Measurements from ENCODE around the gene TTC4.

TTC4 gene

GRCh38 chr1:54703471-54703870, 12.2 kb upstream of the TTC4 start:
- no peak for DNase-seq (ENCODE audit: low read depth in 2 of 2)

- DNase-seq (ENCODE audit: low read depth in 2 of 2): no peak
Observed at GRCh38 chr1:54705153-54705552, 10.5 kb upstream of the TTC4 start.

GRCh38 chr1:54706419-54706818, 9.2 kb upstream of the TTC4 start:
- DNase-seq (ENCODE audit: low read depth in 2 of 2): no peak

- DNase-seq (ENCODE audit: low read depth in 2 of 2): no peak
Observed at GRCh38 chr1:54708385-54708784, 7.3 kb upstream of the TTC4 start.

- DNase-seq (ENCODE audit: low read depth in 2 of 2): no peak
Observed at GRCh38 chr1:54709547-54710292, 5.9 kb upstream of the TTC4 start.

- no peak for DNase-seq (ENCODE audit: low read depth in 2 of 2)
Observed at GRCh38 chr1:54710434-54710833, 5.2 kb upstream of the TTC4 start.

GRCh38 chr1:54710841-54711240, 4.8 kb upstream of the TTC4 start:
- no peak for DNase-seq (ENCODE audit: low read depth in 2 of 2)

GRCh38 chr1:54711536-54711935, 4.1 kb upstream of the TTC4 start:
- no peak for DNase-seq (ENCODE audit: low read depth in 2 of 2)

GRCh38 chr1:54714881-54715492, 674 bp upstream of the TTC4 start:
- DNase-seq (ENCODE audit: low read depth in 2 of 2): no peak

- no peak for DNase-seq (ENCODE audit: low read depth in 2 of 2)
Observed at GRCh38 chr1:54716299-54717047, 812 bp downstream of the TTC4 start.

- no peak for DNase-seq (ENCODE audit: low read depth in 2 of 2)
Observed at GRCh38 chr1:54721719-54722118, 6.1 kb downstream of the TTC4 start.

- DNase-seq (ENCODE audit: low read depth in 2 of 2): no peak
Observed at GRCh38 chr1:54723985-54724384, 8.3 kb downstream of the TTC4 start.

- no peak for DNase-seq (ENCODE audit: low read depth in 2 of 2)
Observed at GRCh38 chr1:54724771-54725170, 9.1 kb downstream of the TTC4 start.

- DNase-seq (ENCODE audit: low read depth in 2 of 2): no peak
Observed at GRCh38 chr1:54728027-54728426, 12.4 kb downstream of the TTC4 start.

- DNase-seq (ENCODE audit: low read depth in 2 of 2): no peak
Observed at GRCh38 chr1:54736685-54737084, 21.0 kb downstream of the TTC4 start.

- DNase-seq (ENCODE audit: low read depth in 2 of 2): no peak
Observed at GRCh38 chr1:54738244-54738643, 22.6 kb downstream of the TTC4 start.

- DNase-seq (ENCODE audit: low read depth in 2 of 2): no peak
Observed at GRCh38 chr1:54741531-54741930, 25.9 kb downstream of the TTC4 start.

- DNase-seq (ENCODE audit: low read depth in 2 of 2): no peak
Observed at GRCh38 chr1:54742282-54742681, 26.6 kb downstream of the TTC4 start.

GRCh38 chr1:54743416-54744226, 28.0 kb downstream of the TTC4 start:
- DNase-seq (ENCODE audit: low read depth in 2 of 2): no peak

GRCh38 chr1:54744696-54745095, 29.0 kb downstream of the TTC4 start:
- DNase-seq (ENCODE audit: low read depth in 2 of 2): no peak

GRCh38 chr1:54745274-54745673, 29.6 kb downstream of the TTC4 start:
- DNase-seq (ENCODE audit: low read depth in 2 of 2): no peak

GRCh38 chr1:54745864-54746263, 30.2 kb downstream of the TTC4 start:
- no peak for DNase-seq (ENCODE audit: low read depth in 2 of 2)
